Cerebellar cortex (tissue), 1 donor: ENCODE results near the gene HPCAL4.

Experiments used
- DNase-seq: peaks from one replicate; pipeline ENCODE4 v3.0.0-alpha.2; 2015; ENCODE audit warnings: low spot score

HPCAL4 gene

GRCh38 chr1:39649636-39650185, 41.5 kb downstream of the HPCAL4 start:
- no peak for DNase-seq

- DNase-seq, result no peak
Observed at GRCh38 chr1:39648496-39648895, 42.7 kb downstream of the HPCAL4 start.

- no peak for DNase-seq
Observed at GRCh38 chr1:39647247-39647646, 44.0 kb downstream of the HPCAL4 start.

GRCh38 chr1:39646232-39647081, 44.8 kb downstream of the HPCAL4 start:
- no peak for DNase-seq

- no peak for DNase-seq
Observed at GRCh38 chr1:39645411-39646043, 45.7 kb downstream of the HPCAL4 start.

- no peak for DNase-seq
Observed at GRCh38 chr1:39643705-39644104, 47.5 kb downstream of the HPCAL4 start.

- no peak for DNase-seq
Observed at GRCh38 chr1:39642796-39643195, 48.4 kb downstream of the HPCAL4 start.

- no peak for DNase-seq
Observed at GRCh38 chr1:39640861-39641260, 50.4 kb downstream of the HPCAL4 start.

- no peak for DNase-seq
Observed at GRCh38 chr1:39639305-39640130, 51.7 kb downstream of the HPCAL4 start, which contains the start of gene HEYL. Gene HEYL (minus strand): TSS chr1:39639643. CDS start chr1:39639625, 18 bp downstream.

GRCh38 chr1:39638965-39639304, 52.3 kb downstream of the HPCAL4 start:
- no peak for DNase-seq

GRCh38 chr1:39637361-39637760, 53.9 kb downstream of the HPCAL4 start:
- DNase-seq, result no peak

GRCh38 chr1:39635871-39636210, 55.4 kb downstream of the HPCAL4 start:
- DNase-seq, result no peak

GRCh38 chr1:39635205-39635870, 55.9 kb downstream of the HPCAL4 start:
- no peak for DNase-seq

GRCh38 chr1:39633422-39633821, 57.8 kb downstream of the HPCAL4 start:
- no peak for DNase-seq

GRCh38 chr1:39632682-39633417, 58.4 kb downstream of the HPCAL4 start:
- no peak for DNase-seq

- no peak for DNase-seq
Observed at GRCh38 chr1:39632323-39632681, 58.9 kb downstream of the HPCAL4 start.

GRCh38 chr1:39631361-39632322, 59.6 kb downstream of the HPCAL4 start:
- DNase-seq, result no peak

- DNase-seq, result no peak
Observed at GRCh38 chr1:39628807-39629350, 62.4 kb downstream of the HPCAL4 start.
